GM12878 (cell line): ENCODE results near the gene XCR1.

Experiments
- BRCA1 ChIP-seq: IDR thresholded peaks from 2 replicates; pipeline ENCODE4 v1.6.1; 2011; ENCODE audit warnings: low read depth, low read length, improper control_type of control experiment
- ESRRA ChIP-seq: IDR thresholded peaks from 2 replicates; pipeline ENCODE4 v1.6.1; 2012; ENCODE audit warnings: mild to moderate bottlenecking, low read length, improper control_type of control experiment
- KDM1A ChIP-seq: fragments of 200-600 bp; sonication (generic); IDR thresholded peaks from 2 replicates; pipeline ENCODE4 v1.6.1; 2016; ENCODE audit warnings: borderline replicate concordance
- MXI1 ChIP-seq: fragments of 150-350 bp; IDR thresholded peaks from 2 replicates; pipeline ENCODE4 v1.6.1; 2011; ENCODE audit warnings: low read depth, mild to moderate bottlenecking, inconsistent platforms, low read length, improper control_type of control experiment
- SREBF1 ChIP-seq: IDR thresholded peaks from 2 replicates; pipeline ENCODE4 v1.6.1; 2012; ENCODE audit warnings: mild to moderate bottlenecking, low read length
- ZSCAN29 ChIP-seq: fragments of 450-650 bp; IDR thresholded peaks from 2 replicates; pipeline ENCODE4 v1.6.1; 2017; ENCODE audit warnings: mild to moderate bottlenecking, moderate library complexity
- TF ChIP-seq, protein P1 (sequence below): IDR thresholded peaks from 2 replicates; pipeline ENCODE4 v1.6.1; 2011; ENCODE audit warnings: low read depth, low read length, improper control_type of control experiment, borderline replicate concordance
- TF ChIP-seq, protein P2 (sequence below), 3 experiments: IDR thresholded peaks in 2 of 3; conservative IDR thresholded peaks in 1 of 3; 2 replicates each; pipeline ENCODE4 v1.5.1; 2011; ENCODE audit warnings: low read depth in 3 of 3, low read length in 3 of 3, mild to moderate bottlenecking in 3 of 3, control low read depth in 2 of 3, moderate library complexity in 2 of 3, inconsistent platforms in 1 of 3, mixed read lengths in 1 of 3; ENCODE audit not compliant: control insufficient read depth in 2 of 3, insufficient read depth in 1 of 3; ENCODE audit errors: extremely low read depth in 1 of 3
- TF ChIP-seq, protein P3 (sequence below): IDR thresholded peaks from 2 replicates; pipeline ENCODE4 v1.6.1; 2012; ENCODE audit warnings: low read depth, low read length, improper control_type of control experiment

DNA sequence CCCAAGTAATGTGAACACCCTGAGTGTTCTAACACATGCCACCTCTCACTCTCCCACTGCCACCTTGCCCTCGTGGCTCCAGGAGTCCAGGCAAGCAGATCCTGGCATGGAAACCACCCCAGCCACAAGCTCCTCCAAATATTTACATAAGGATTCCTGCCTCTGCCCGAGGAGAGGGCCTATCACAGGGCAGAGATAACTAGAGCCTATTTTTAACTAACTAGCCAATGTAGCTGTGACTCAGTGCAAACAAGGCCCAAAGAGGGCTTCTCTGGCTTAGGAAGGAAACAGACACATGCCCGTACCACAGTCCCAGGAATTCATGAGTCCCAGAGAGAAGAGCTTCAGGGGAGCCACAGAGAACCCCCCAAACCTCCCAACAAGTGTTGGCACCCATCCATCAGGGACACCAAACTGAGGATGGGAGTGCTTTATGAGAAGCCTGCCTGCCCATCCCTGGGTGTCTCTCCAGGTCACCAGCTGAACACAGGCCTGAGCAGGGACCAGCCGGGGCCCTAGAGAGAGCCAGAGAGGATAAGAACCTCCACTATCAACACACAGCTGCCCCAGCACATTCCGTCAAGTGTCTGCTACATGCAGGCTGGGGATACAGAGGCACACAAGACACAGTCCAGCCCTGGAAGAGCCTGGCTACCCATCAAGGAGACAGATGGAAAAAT is 40.8 kb downstream of the XCR1 start:
- TF ChIP-seq, protein P1, sequence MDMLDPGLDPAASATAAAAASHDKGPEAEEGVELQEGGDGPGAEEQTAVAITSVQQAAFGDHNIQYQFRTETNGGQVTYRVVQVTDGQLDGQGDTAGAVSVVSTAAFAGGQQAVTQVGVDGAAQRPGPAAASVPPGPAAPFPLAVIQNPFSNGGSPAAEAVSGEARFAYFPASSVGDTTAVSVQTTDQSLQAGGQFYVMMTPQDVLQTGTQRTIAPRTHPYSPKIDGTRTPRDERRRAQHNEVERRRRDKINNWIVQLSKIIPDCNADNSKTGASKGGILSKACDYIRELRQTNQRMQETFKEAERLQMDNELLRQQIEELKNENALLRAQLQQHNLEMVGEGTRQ, result no peak
- TF ChIP-seq KDM1A (no peak), SREBF1 (no peak), ZSCAN29 (no peak), ESRRA (no peak), MXI1 (no peak), BRCA1 (no peak)
- TF ChIP-seq, protein P2, sequence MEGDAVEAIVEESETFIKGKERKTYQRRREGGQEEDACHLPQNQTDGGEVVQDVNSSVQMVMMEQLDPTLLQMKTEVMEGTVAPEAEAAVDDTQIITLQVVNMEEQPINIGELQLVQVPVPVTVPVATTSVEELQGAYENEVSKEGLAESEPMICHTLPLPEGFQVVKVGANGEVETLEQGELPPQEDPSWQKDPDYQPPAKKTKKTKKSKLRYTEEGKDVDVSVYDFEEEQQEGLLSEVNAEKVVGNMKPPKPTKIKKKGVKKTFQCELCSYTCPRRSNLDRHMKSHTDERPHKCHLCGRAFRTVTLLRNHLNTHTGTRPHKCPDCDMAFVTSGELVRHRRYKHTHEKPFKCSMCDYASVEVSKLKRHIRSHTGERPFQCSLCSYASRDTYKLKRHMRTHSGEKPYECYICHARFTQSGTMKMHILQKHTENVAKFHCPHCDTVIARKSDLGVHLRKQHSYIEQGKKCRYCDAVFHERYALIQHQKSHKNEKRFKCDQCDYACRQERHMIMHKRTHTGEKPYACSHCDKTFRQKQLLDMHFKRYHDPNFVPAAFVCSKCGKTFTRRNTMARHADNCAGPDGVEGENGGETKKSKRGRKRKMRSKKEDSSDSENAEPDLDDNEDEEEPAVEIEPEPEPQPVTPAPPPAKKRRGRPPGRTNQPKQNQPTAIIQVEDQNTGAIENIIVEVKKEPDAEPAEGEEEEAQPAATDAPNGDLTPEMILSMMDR (IDR thresholded peaks at IDR 0.05 in 2 of 3, conservative IDR thresholded peaks at IDR 0.05 in 1 of 3; ENCODE audit: control insufficient read depth in 2 of 3, extremely low read depth in 1 of 3, insufficient read depth in 1 of 3, low read depth in 3 of 3, low read length in 3 of 3), result no peak
- TF ChIP-seq, protein P3, sequence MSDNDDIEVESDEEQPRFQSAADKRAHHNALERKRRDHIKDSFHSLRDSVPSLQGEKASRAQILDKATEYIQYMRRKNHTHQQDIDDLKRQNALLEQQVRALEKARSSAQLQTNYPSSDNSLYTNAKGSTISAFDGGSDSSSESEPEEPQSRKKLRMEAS, result no peak
